Kasumi-1 (cell line): ENCODE measurements around the gene AIF1L.

Experiments used
- DNase-seq, 2 experiments: peaks; one replicate each; lab custom pipeline; 2025; lab: John Stamatoyannopoulos, UW

The AIF1L gene

GRCh38 chr9:131096269-131097125 lies at the start of gene AIF1L:
AIF1L (plus strand) TSS chr9:131096531; CDS start chr9:131096630, 99 bp downstream.
- peak; percentile 31 to 51 for DNase-seq

GRCh38 chr9:131046581-131047202 lies 49.6 kb upstream of the AIF1L start:
- peak; percentile 74 to 82 for DNase-seq

GRCh38 chr9:131048332-131048731 lies 48.0 kb upstream of the AIF1L start:
- no peak for DNase-seq

- DNase-seq = no peak
Measured at GRCh38 chr9:131048820-131049219, 47.5 kb upstream of the AIF1L start.

DNA sequence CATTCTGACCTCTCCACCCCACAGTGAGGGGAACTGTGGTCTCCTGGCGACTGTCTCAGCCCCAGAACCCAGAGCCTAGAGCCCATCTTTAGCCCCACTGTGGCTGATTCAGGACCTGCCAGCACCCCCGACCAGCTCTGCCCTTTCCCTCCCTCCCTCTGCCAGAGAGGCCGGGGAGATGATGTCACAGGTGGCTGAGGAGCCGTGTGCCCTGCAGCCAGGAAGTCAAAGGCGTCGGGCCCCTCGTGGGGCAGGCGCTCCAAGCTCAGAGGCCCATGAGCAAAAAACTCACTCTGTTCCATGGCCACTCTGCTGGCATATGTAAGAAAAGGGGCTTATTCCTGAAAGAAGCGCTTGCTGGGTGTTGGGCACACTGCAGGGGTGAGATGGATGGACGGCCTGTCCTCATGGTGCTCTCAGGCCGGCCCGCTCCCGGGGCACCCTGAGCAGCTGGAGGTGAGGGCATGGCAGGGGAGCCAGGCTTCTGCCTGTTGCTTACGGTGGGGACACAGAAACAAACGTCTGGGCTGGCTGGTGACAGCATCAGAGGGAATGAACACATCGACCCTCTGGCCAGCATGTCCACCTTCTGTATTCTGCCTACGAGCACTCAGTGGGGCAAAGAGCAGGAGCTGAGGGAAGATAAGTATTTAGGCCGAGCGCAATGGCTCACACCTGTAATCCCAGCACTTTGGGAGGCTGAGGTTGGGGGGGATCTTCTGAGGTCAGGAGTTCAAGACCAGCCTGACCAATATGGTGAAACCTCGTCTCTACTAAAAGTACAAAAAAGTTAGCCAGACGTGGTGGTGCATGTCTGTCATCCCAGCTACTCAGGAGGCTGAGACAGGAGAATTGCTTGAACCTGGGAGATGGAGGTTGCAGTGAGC lies 46.3 kb upstream of the AIF1L start:
- DNase-seq = peak in 1 of 2 experiments; percentile 3

GRCh38 chr9:131050831-131051230 lies 45.5 kb upstream of the AIF1L start:
- DNase-seq = no peak

DNA sequence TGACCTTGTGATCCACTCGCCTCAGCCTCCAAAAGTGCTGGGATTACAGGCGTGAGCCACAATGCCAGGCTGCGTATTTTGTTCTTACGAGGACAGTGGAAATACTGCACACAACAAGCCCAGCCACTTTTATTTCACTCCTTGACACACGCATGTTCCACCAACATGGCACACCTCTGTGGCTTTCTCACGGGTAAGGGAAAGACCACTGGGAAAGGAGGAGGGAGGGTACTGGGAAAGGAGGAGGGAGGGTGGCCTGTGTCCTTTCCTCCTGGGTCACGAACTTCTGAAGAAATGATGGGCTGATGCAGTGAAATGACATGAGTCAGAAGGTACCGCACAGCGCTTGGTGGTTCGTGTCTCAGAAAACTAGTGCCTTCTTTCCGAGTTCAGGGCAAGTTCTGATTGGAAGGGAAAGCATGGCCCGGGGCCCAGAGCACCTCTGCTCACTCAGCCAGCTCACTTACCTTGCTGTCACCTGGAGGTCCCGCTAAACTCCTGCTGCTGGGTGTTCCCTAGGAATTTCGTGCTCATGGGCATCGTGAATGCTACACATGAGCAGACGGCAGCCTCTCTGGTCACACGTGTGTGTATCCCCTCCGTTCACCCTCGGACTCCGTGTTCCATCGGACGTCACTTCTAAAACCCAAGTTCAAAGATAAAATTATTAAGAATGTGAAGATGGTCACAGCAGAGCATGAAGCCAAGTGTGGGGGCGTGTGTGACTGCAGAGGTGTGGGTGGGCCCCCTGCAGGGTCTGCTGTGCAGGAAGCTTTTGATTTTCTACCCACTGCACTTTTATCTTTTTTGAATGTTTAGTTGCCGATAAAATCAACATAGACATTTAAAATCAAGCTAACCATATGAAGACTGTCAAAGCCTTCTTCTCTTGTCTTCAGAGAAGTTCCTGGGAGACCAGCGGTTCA lies 44.5 kb upstream of the AIF1L start:
- DNase-seq = no peak

DNA sequence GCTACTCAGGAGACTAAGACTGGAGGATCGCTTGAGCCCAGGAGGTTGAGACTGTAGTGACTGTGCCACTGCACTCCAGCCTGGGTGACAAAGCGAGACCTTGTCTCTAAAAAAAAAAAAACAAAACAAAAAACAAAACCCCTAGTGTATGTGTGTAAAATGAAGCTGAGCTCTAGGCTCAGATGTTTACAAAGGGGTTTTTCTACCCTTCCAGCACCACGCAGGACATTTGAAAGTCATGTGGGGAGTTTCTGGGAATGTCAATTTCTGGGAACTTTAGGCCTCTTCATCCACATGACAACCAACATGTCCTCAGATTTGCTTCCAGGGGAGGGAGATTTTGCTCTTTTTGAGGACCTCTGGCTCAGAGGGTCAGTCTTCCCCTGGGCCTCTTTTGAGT lies 42.4 kb upstream of the AIF1L start:
- DNase-seq = no peak

DNA sequence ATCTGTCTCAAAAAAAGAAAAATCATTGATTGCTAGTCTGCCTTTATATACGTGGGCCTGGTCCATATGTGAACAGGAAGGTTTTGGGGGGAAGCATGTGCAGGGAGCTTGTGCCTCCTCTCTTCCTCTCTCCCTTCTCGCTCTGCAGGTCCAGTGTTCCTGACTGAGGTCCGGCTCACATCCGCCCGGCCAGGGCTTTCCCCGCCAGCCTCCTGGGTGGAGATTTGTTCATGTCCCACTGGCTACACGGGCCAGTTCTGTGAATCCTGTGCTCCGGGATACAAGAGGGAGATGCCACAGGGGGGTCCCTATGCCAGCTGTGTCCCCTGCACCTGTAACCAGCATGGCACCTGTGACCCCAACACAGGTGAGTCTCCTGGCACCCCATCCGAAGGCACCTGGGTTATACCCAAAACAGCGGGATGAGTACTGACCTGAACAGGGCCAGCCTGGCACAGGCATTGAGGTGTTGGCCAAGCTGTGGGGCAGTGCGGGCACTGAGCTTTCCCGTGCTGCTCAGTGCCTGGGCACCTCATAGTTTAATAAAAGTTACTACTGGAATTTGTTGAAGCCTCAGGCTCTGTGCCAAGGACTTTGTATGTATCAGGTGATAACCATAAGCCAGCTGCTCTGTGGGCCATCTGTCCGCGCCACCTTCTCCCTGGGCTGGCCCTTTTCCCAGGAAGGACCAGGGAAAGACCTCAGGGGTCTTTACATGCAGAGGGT lies 39.4 kb upstream of the AIF1L start:
- DNase-seq = no peak

DNA sequence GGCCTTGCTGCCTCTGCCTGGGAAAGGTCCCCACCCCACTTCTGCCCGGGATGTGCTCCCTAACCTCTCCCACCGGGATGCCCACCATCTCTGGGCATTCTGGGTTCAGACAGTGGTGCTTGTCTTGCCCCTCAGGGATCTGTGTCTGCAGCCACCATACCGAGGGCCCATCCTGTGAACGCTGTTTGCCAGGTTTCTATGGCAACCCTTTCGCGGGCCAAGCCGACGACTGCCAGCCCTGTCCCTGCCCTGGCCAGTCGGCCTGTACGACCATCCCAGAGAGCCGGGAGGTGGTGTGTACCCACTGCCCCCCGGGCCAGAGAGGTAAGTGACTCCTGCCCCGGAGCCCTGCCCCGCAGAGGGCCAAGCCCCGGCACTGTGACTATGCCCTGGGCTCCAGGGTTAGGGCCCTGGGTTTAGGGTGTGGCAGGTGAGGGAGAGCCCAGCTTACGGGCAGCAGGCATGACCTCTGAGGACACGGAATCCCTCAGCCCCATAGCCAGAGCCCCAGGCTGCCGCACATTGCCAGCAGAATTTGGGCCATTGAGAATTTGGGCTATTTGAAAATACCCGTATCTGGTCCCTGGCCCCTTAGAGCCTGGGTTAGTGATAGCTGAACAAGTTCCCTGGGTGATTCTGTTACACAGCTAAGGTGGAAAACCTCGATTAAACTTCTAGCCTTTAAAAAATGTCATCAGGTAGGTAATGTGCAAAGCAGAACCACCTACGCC lies 35.3 kb upstream of the AIF1L start:
- DNase-seq = no peak

DNA sequence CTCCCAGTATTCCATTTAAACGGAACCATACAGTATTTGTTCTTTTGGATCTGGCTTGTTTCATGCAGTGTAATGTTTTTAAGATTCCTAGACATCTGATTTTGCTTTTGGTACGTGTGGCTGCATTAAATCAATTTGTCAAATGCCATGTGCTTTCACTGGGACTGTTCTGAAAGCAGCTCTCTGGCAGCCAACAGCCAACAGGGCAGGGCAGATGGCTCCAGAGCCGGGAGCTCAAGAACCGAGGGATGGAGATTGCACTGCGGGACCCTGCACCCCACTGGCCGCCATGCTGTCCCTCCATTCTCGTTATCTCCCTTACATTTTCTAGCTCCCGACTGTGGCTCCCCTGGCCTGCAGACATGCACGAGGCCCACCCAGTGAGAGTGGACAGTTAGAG lies 33.4 kb upstream of the AIF1L start:
- no peak for DNase-seq

DNA sequence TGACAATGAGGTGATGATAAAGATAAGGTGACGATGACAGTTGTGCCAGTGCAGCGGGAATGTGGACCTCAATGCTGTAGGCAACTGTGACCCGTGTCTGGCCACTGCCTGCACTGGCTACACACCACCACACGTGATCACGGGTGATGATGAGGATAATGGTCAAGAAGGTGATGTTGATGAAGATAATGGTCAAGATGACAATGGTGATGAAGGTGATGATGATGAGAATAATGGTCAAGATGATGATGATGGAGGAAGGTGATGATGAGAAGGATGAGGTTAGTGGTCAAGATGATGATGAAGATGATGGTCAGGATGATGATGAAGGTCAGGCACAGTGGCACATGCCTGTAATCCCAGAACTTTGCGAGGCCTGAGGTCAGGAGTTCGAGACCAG lies 30.7 kb upstream of the AIF1L start:
- DNase-seq = no peak

- no peak for DNase-seq
Measured at GRCh38 chr9:131067625-131068024, 28.7 kb upstream of the AIF1L start.

- DNase-seq = no peak
Measured at GRCh38 chr9:131068076-131068816, 28.1 kb upstream of the AIF1L start.

- DNase-seq = no peak
Measured at GRCh38 chr9:131069699-131070098, 26.6 kb upstream of the AIF1L start.

GRCh38 chr9:131072107-131072870 lies 24.0 kb upstream of the AIF1L start:
- no peak for DNase-seq

DNA sequence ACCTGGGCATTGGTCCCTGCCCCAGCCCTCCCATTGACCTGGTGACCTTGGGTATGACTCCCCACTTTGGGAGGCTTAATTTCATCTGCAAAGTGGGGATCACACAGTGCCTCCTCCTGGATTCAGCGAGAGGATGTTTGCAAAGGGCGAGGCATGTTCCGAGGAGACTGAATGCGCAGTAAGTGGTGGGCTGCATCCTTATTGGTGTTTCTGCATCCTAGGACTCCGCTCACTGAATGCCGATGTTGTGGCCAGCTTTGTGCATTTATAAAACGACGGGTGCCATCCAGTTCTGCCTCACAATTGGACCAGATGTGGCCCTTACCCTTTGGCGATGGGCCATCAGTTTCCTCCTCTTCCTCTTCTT lies 23.5 kb upstream of the AIF1L start:
- DNase-seq = no peak

GRCh38 chr9:131076347-131077195 lies 19.8 kb upstream of the AIF1L start:
- DNase-seq = no peak
